Measurements from ENCODE around the gene TMCO6. TPM values are rescaled to one million over a fixed set of nuclear protein-coding genes. Genes with fewer than 3 reads are reported as not detected.
A peak's percentile ranks its signal among the peaks of the same experiment; 100 is the strongest.
"Not testable (repeated sequence)": the region's sequence is repeated elsewhere in the genome, so short reads cannot be mapped to it uniquely, and the experiment has no call there.

Gene TMCO6
- total and polyA plus RNA-seq, 2 experiments from 2014 or later, result 14.2 to 234 TPM

DNA sequence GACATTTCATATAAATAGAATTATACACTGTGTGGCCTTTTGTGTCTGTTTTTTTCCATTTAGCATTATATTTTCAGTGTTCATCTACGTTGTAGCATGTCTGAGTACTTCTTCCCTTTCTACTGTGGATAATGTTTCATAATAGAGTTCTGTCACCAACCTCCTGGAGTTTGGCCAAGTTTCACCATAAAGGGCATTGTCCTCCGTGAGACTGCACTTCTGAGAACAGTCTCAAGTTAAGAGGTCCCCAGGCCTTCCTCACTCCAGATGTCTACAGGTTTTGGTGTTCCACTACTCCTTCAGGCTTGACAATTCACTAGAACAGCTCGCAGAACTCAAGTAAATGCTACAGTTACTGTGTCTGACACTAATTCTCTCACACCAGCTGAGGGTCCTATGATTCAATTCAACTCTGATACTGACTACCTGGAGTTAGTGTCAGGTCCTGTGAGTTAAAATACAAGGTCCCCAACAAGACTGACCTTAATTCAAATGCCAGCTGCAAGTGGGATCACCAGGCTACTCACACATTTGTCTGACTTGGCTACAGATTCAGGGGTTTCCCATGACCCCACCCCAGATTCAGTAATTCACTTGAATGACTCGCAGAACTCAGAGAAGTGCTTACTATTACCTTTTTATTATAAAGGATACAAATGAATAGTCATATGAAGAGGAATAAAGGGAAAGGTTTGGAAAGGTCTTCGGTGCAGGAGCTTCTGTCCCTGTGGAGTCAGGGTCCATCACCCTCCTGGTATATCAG is 43.5 kb upstream of the TMCO6 start:
- Histone ChIP-seq H3K27ac (no peak overlapping the region), H3K4me3 (no peak overlapping the region), H3K9me3 (ENCODE audit: low read depth) (no peaks in the 10 kb centered on the region), H3K4me1 (ENCODE audit: low read depth) (no peaks in the 10 kb centered on the region), H3K36me3 (no peaks in the 10 kb centered on the region), H3K27me3 (no peaks in the 10 kb centered on the region)
- TF ChIP-seq CTCF (IDR thresholded peaks at IDR 0.05; ENCODE audit: low read depth, low read length), result no peak
- DNase-seq (ENCODE audit: low read depth in 1 of 2, low spot score in 1 of 2), result no peak

- Histone ChIP-seq H3K27me3 (no peaks in the 10 kb centered on the region), H3K4me3 (no peak overlapping the region), H3K4me1 (ENCODE audit: low read depth) (no peaks in the 10 kb centered on the region), H3K36me3 (no peaks in the 10 kb centered on the region), H3K9me3 (ENCODE audit: low read depth) (no peaks in the 10 kb centered on the region), H3K27ac (no peak overlapping the region)
- DNase-seq (ENCODE audit: low read depth in 1 of 2, low spot score in 1 of 2), result peak in 1 of 2 donors; percentile 75
- no peak for TF ChIP-seq CTCF (IDR thresholded peaks at IDR 0.05; ENCODE audit: low read depth, low read length)
These were observed 42.9 kb upstream of the TMCO6 start for GRCh38 chr5:140596321-140596741.

GRCh38 chr5:140598836-140599235 is 40.4 kb upstream of the TMCO6 start:
- DNase-seq (ENCODE audit: low read depth in 1 of 2, low spot score in 1 of 2), result no peak
- Histone ChIP-seq H3K4me1 (ENCODE audit: low read depth) (no peaks in the 10 kb centered on the region), H3K27me3 (no peaks in the 10 kb centered on the region), H3K27ac (no peak overlapping the region), H3K4me3 (no peak overlapping the region), H3K9me3 (ENCODE audit: low read depth) (no peaks in the 10 kb centered on the region), H3K36me3 (no peaks in the 10 kb centered on the region)
- TF ChIP-seq CTCF (IDR thresholded peaks at IDR 0.05; ENCODE audit: low read depth, low read length), result no peak

GRCh38 chr5:140600096-140600495 is 39.2 kb upstream of the TMCO6 start:
- TF ChIP-seq CTCF (IDR thresholded peaks at IDR 0.05; ENCODE audit: low read depth, low read length), result no peak

GRCh38 chr5:140602147-140602546 is 37.1 kb upstream of the TMCO6 start:
- Histone ChIP-seq H3K4me1 (ENCODE audit: low read depth) (no peaks in the 10 kb centered on the region), H3K27me3 (no peaks in the 10 kb centered on the region), H3K36me3 (no peaks in the 10 kb centered on the region), H3K4me3 (no peak overlapping the region), H3K27ac (no peak overlapping the region), H3K9me3 (ENCODE audit: low read depth) (no peaks in the 10 kb centered on the region)
- no peak for DNase-seq (ENCODE audit: low read depth in 1 of 2, low spot score in 1 of 2)
- TF ChIP-seq CTCF (IDR thresholded peaks at IDR 0.05; ENCODE audit: low read depth, low read length), result no peak

More at GRCh38 chr5:140600096-140600495, 39.2 kb upstream of the TMCO6 start:
- no peaks in the 10 kb centered on the region for H3K4me1 ChIP-seq (ENCODE audit: low read depth)
- DNase-seq (ENCODE audit: low read depth in 1 of 2, low spot score in 1 of 2), result no peak
- no peaks in the 10 kb centered on the region for H3K27me3 ChIP-seq
- no peak overlapping the region for H3K4me3 ChIP-seq
- no peaks in the 10 kb centered on the region for H3K36me3 ChIP-seq
- H3K9me3 ChIP-seq (ENCODE audit: low read depth), result no peaks in the 10 kb centered on the region
- H3K27ac ChIP-seq, result no peak overlapping the region

- H3K27me3 ChIP-seq; DNase-seq (ENCODE audit: low read depth in 1 of 2, low spot score in 1 of 2); H3K36me3 ChIP-seq; H3K9me3 ChIP-seq (ENCODE audit: low read depth); H3K4me1 ChIP-seq (ENCODE audit: low read depth); H3K4me3 ChIP-seq; H3K27ac ChIP-seq: not testable (repeated sequence)
These were observed 35.9 kb upstream of the TMCO6 start for GRCh38 chr5:140603446-140603698.
